NCI-H2081 treated with DMSO at 0.1 percent for 48 hours (cell line): ENCODE results near the gene ATP13A4.

Source experiments
- DNase-seq: peaks from one replicate; lab custom pipeline; 2025; lab: John Stamatoyannopoulos, UW

The ATP13A4 gene

GRCh38 chr3:193491026-193491425 lies 63.7 kb downstream of the ATP13A4 start:
- no peak for DNase-seq

GRCh38 chr3:193490580-193490979 lies 64.1 kb downstream of the ATP13A4 start:
- DNase-seq: no peak

- no peak for DNase-seq
Measured at GRCh38 chr3:193489949-193490348, 64.7 kb downstream of the ATP13A4 start.

GRCh38 chr3:193488741-193489140 lies 66.0 kb downstream of the ATP13A4 start:
- no peak for DNase-seq

- no peak for DNase-seq
Measured at GRCh38 chr3:193483988-193484539, 70.6 kb downstream of the ATP13A4 start.

- DNase-seq: no peak
Measured at GRCh38 chr3:193481436-193481835, 73.3 kb downstream of the ATP13A4 start.

GRCh38 chr3:193474446-193474845 lies 80.2 kb downstream of the ATP13A4 start:
- no peak for DNase-seq

- DNase-seq: no peak
Measured at GRCh38 chr3:193470710-193471109, 84.0 kb downstream of the ATP13A4 start.

GRCh38 chr3:193465992-193466608 lies 88.6 kb downstream of the ATP13A4 start:
- no peak for DNase-seq

GRCh38 chr3:193464889-193465288 lies 89.8 kb downstream of the ATP13A4 start:
- no peak for DNase-seq

GRCh38 chr3:193457526-193457925 lies 97.2 kb downstream of the ATP13A4 start:
- no peak for DNase-seq

GRCh38 chr3:193452338-193452737 lies 102.4 kb downstream of the ATP13A4 start:
- DNase-seq: no peak

- no peak for DNase-seq
Measured at GRCh38 chr3:193451902-193452301, 102.8 kb downstream of the ATP13A4 start.

GRCh38 chr3:193446965-193447602 lies 107.6 kb downstream of the ATP13A4 start:
- DNase-seq: no peak

- DNase-seq: no peak
Measured at GRCh38 chr3:193439423-193439822, 115.3 kb downstream of the ATP13A4 start.

GRCh38 chr3:193418576-193419373 lies 135.9 kb downstream of the ATP13A4 start:
- DNase-seq: no peak

- DNase-seq: no peak
Measured at GRCh38 chr3:193416629-193417028, 138.1 kb downstream of the ATP13A4 start.

- no peak for DNase-seq
Measured at GRCh38 chr3:193407688-193408087, 147.0 kb downstream of the ATP13A4 start.

- no peak for DNase-seq
Measured at GRCh38 chr3:193407112-193407511, 147.6 kb downstream of the ATP13A4 start.

GRCh38 chr3:193403307-193403706 lies 151.4 kb downstream of the ATP13A4 start:
- no peak for DNase-seq

- no peak for DNase-seq
Measured at GRCh38 chr3:193400304-193400703, 154.4 kb downstream of the ATP13A4 start.

GRCh38 chr3:193396451-193397244 lies 158.0 kb downstream of the ATP13A4 start:
- DNase-seq: no peak
